ENCODE results near the gene CNDP1. TPM values are rescaled to one million over a fixed set of nuclear protein-coding genes. Genes with fewer than 3 reads are reported as not detected.

CNDP1 gene
- polyA plus RNA-seq, 1 donor from 2014 or later, result 2.1 TPM

DNA sequence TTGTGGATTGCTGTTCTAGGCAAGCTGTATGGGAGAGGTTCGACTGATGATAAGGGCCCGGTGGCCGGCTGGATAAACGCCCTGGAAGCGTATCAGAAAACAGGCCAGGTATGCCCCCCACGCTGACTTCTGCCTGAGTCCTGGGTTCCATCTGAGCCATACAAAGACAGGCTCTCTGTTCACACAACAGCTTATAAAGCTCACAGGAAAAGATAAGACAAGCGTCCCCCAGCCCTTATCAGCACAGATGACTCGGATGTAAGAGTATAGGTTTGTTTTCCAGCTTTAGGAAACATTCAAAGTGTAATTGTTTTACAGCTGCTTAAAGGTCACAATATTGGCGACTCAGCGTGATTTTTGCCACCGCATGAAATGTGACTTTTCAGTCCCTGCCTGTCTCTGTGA is 25.5 kb upstream of the CNDP1 start:
- TF ChIP-seq TAF1 (IDR thresholded peaks at IDR 0.05; ENCODE audit: low read depth), result no peak
- TF ChIP-seq EP300 (conservative IDR thresholded peaks at IDR 0.05; ENCODE audit: poor library complexity, severe bottlenecking), result no peak
- TF ChIP-seq SMC3 (conservative IDR thresholded peaks at IDR 0.05; ENCODE audit: poor library complexity), result no peak
- no peak for TF ChIP-seq MXI1 (conservative IDR thresholded peaks at IDR 0.05; ENCODE audit: poor library complexity, severe bottlenecking)
- Histone ChIP-seq H3K36me3 (ENCODE audit: insufficient read depth, low read length) (no peaks in the 10 kb centered on the region), H3K9ac (ENCODE audit: low read length) (no peak overlapping the region)

DNA sequence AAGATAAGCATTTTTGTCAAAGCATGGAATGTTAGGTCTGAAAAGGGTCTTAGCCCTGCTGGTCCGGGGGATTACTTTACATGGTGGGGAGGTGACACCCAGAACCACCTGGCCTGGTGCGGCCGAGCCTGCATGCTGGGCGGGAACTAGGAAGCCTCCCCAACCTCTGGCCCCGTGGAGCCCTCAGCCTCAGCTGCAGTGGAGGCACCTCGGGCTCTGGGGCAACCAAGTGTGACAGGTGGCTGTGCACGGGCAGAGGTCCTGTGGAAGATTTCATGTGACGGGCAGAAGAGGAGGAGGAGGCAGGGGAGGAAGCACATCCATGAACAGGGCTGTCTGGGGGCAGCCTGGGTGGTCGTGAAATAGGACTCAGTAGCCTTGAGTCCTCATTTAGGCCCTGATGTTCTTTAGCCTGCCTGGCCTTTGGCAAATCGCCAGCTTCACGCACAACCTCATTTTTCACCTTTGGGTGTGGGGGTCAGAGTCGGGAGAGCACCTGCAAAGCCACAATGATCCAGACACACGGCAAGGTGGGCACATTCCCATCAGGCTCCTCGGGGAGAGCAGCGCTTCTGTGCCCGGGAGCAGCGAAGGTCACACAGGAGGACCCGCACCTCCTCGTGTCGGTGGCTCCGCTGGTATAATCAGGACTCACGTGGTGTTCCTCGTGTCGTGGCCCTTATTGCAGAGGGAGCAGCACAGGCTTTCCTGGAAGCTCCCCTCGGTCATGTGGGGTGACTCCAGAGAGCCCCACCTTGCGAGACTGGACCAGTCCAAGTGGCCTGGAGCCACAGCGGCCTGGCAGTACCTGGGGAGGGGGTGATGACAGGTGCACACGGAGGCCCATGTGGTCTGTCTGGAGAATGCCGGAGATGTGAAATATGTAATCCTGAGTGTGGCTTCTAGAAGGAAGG is 24.2 kb upstream of the CNDP1 start:
- H3K27me3 ChIP-seq (ENCODE audit: insufficient read depth, low read depth, low read length), result no peaks in the 10 kb centered on the region
- no peak overlapping the region for H3K4me3 ChIP-seq (ENCODE audit: low read length)
- no peak overlapping the region for H3K27ac ChIP-seq (ENCODE audit: low read length)
- no peak overlapping the region for H3K9ac ChIP-seq (ENCODE audit: low read length)
- no peak overlapping the region for H2AFZ ChIP-seq (ENCODE audit: low read depth, low read length)
- no peaks in the 10 kb centered on the region for H3K9me3 ChIP-seq (ENCODE audit: low read length)
- H3F3A ChIP-seq (ENCODE audit: insufficient read depth, low read length, poor library complexity, severe bottlenecking), result no peaks in the 10 kb centered on the region
- H3K4me2 ChIP-seq (ENCODE audit: low read length), result no peak overlapping the region
- H3K36me3 ChIP-seq (ENCODE audit: insufficient read depth, low read length), result no peaks in the 10 kb centered on the region
- no peaks in the 10 kb centered on the region for H3K9me2 ChIP-seq (ENCODE audit: insufficient read depth, low read length)
- no peaks in the 10 kb centered on the region for H4K20me1 ChIP-seq (ENCODE audit: insufficient read depth)
- no peak for TF ChIP-seq EP300 (conservative IDR thresholded peaks at IDR 0.05; ENCODE audit: poor library complexity, severe bottlenecking)
- TF ChIP-seq EZH2 (IDR thresholded peaks at IDR 0.05; ENCODE audit: borderline replicate concordance, insufficient read depth, low read length, poor library complexity, severe bottlenecking), result no peak
- no peak for TF ChIP-seq TAF1 (IDR thresholded peaks at IDR 0.05; ENCODE audit: low read depth)
- TF ChIP-seq CTCF (IDR thresholded peaks at IDR 0.05; ENCODE audit: poor library complexity, severe bottlenecking), result no peak
- no peak for TF ChIP-seq SMC3 (conservative IDR thresholded peaks at IDR 0.05; ENCODE audit: poor library complexity)
- no peak for TF ChIP-seq MXI1 (conservative IDR thresholded peaks at IDR 0.05; ENCODE audit: poor library complexity, severe bottlenecking)
- TF ChIP-seq, protein P1, sequence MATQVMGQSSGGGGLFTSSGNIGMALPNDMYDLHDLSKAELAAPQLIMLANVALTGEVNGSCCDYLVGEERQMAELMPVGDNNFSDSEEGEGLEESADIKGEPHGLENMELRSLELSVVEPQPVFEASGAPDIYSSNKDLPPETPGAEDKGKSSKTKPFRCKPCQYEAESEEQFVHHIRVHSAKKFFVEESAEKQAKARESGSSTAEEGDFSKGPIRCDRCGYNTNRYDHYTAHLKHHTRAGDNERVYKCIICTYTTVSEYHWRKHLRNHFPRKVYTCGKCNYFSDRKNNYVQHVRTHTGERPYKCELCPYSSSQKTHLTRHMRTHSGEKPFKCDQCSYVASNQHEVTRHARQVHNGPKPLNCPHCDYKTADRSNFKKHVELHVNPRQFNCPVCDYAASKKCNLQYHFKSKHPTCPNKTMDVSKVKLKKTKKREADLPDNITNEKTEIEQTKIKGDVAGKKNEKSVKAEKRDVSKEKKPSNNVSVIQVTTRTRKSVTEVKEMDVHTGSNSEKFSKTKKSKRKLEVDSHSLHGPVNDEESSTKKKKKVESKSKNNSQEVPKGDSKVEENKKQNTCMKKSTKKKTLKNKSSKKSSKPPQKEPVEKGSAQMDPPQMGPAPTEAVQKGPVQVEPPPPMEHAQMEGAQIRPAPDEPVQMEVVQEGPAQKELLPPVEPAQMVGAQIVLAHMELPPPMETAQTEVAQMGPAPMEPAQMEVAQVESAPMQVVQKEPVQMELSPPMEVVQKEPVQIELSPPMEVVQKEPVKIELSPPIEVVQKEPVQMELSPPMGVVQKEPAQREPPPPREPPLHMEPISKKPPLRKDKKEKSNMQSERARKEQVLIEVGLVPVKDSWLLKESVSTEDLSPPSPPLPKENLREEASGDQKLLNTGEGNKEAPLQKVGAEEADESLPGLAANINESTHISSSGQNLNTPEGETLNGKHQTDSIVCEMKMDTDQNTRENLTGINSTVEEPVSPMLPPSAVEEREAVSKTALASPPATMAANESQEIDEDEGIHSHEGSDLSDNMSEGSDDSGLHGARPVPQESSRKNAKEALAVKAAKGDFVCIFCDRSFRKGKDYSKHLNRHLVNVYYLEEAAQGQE (IDR thresholded peaks at IDR 0.05; ENCODE audit: borderline replicate concordance), result no peak
- no peak for TF ChIP-seq POLR2AphosphoS5 (IDR thresholded peaks at IDR 0.05)
- no peak for TF ChIP-seq RAD21 (conservative IDR thresholded peaks at IDR 0.05)
- H3K79me2 ChIP-seq (replicated peaks; ENCODE audit: insufficient read depth, low read length), result no peaks in the 10 kb centered on the region

More for the DNA sequence above, 25.5 kb upstream of the CNDP1 start:
- Histone ChIP-seq H4K20me1 (ENCODE audit: insufficient read depth) (no peaks in the 10 kb centered on the region), H3F3A (ENCODE audit: insufficient read depth, low read length, poor library complexity, severe bottlenecking) (no peaks in the 10 kb centered on the region), H3K4me2 (ENCODE audit: low read length) (no peak overlapping the region), H2AFZ (ENCODE audit: low read depth, low read length) (no peak overlapping the region), H3K79me2 (replicated peaks; ENCODE audit: insufficient read depth, low read length) (no peaks in the 10 kb centered on the region), H3K9me2 (ENCODE audit: insufficient read depth, low read length) (no peaks in the 10 kb centered on the region), H3K9me3 (ENCODE audit: low read length) (no peaks in the 10 kb centered on the region), H3K27me3 (ENCODE audit: insufficient read depth, low read depth, low read length) (no peaks in the 10 kb centered on the region), H3K4me3 (ENCODE audit: low read length) (no peak overlapping the region), H3K27ac (ENCODE audit: low read length) (no peak overlapping the region)
